Fibroblast of lung (primary cell): ENCODE results near the gene LBHD1. TPM values are rescaled to one million over a fixed set of nuclear protein-coding genes. Genes with fewer than 3 reads are reported as not detected.

Experiments
- DNase-seq, 2 donors: peaks; one replicate each; pipeline versions ENCODE4 v3.0.0 to v3.0.0-alpha.2; 2010; ENCODE audit warnings: low read depth in 2 of 2
- H2AFZ ChIP-seq: 2 replicates; pipeline ENCODE4 v1.5.1; 2012; ENCODE audit warnings: low read length, control low read depth, inconsistent platforms
- H3K27ac ChIP-seq: 2 replicates; pipeline ENCODE4 v1.5.1; 2011; ENCODE audit warnings: low read length, control low read depth; ENCODE audit not compliant: insufficient read depth
- H3K27me3 ChIP-seq: 2 replicates; pipeline ENCODE4 v1.5.1; 2011; ENCODE audit warnings: mild to moderate bottlenecking, low read length; ENCODE audit not compliant: control insufficient read depth, insufficient read depth
- H3K36me3 ChIP-seq: 2 replicates; pipeline ENCODE4 v1.5.1; 2011; ENCODE audit warnings: low read length; ENCODE audit not compliant: control insufficient read depth, insufficient read depth
- H3K4me1 ChIP-seq: 2 replicates; pipeline ENCODE4 v1.5.1; 2011; ENCODE audit warnings: low read length; ENCODE audit not compliant: control insufficient read depth, insufficient read depth; ENCODE audit errors: extremely low read depth
- H3K4me2 ChIP-seq: 2 replicates; pipeline ENCODE4 v1.5.1; 2011; ENCODE audit warnings: low read length, control low read depth; ENCODE audit not compliant: insufficient read depth; ENCODE audit errors: extremely low read depth
- H3K4me3 ChIP-seq, 4 experiments: fragments of 200-600 bp in 1 of 4; sonication (generic) in 1 of 4; replicated peaks in 1 of 4; 2 replicates each; pipeline ENCODE4 v1.5.1; 2011 to 2016; ENCODE audit warnings: low read length in 4 of 4, low read depth in 3 of 4, mild to moderate bottlenecking in 3 of 4, control low read depth in 2 of 4, inconsistent platforms in 1 of 4, mixed read lengths in 1 of 4; ENCODE audit not compliant: insufficient read depth in 1 of 4; ENCODE audit errors: control extremely low read depth in 1 of 4
- H3K79me2 ChIP-seq: 2 replicates; pipeline ENCODE4 v1.5.1; 2012; ENCODE audit warnings: mild to moderate bottlenecking, low read length, inconsistent platforms; ENCODE audit not compliant: control insufficient read depth, insufficient read depth
- H3K9ac ChIP-seq: 2 replicates; pipeline ENCODE4 v1.5.1; 2011; ENCODE audit warnings: mild to moderate bottlenecking, low read length, control low read depth; ENCODE audit not compliant: insufficient read depth
- H3K9me3 ChIP-seq: 2 replicates; pipeline ENCODE4 v1.5.1; 2012; ENCODE audit warnings: low read depth, low read length; ENCODE audit not compliant: control insufficient read depth, insufficient read depth
- H4K20me1 ChIP-seq: 2 replicates; pipeline ENCODE4 v1.5.1; 2011; ENCODE audit warnings: low read length; ENCODE audit not compliant: control insufficient read depth, insufficient read depth; ENCODE audit errors: extremely low read depth
- EZH2 ChIP-seq: IDR thresholded peaks from 2 replicates; pipeline ENCODE4 v1.5.1; 2012; ENCODE audit warnings: low read length, control low read depth, mild to moderate bottlenecking; ENCODE audit errors: missing control alignments
- polyA plus RNA-seq, 2 donors: library from polyadenylated mRNA; depleted of rRNA in 1 of 2; stranded (reverse) in 1 of 2; unstranded in 1 of 2; fragments of >200 nt; gene quantifications; 2 replicates each; pipeline ENCODE4 v1.2.1, GENCODE V29; 2011 to 2012; ENCODE audit warnings: missing spikeins in 1 of 2
- total RNA-seq: library from RNA; depleted of rRNA; stranded (reverse); fragments of >200 nt; gene quantifications from 2 replicates; pipeline ENCODE4 v1.2.1, GENCODE V29; 2014
- TF ChIP-seq, protein P1 (sequence below), 2 donors: IDR thresholded peaks in 1 of 2; conservative IDR thresholded peaks in 1 of 2; 1 replicate in 1 of 2; 2 replicates in 1 of 2; pipeline ENCODE4 v1.5.1; 2011 to 2012; ENCODE audit warnings: low read length in 2 of 2, control low read depth in 1 of 2, inconsistent platforms in 1 of 2, low read depth in 1 of 2, mild to moderate bottlenecking in 1 of 2

LBHD1 gene
- total and polyA plus RNA-seq, 2 donors (not counting 1 experiment from before 2014, with no cell fraction given), result 3.4 to 4.5 TPM

DNA sequence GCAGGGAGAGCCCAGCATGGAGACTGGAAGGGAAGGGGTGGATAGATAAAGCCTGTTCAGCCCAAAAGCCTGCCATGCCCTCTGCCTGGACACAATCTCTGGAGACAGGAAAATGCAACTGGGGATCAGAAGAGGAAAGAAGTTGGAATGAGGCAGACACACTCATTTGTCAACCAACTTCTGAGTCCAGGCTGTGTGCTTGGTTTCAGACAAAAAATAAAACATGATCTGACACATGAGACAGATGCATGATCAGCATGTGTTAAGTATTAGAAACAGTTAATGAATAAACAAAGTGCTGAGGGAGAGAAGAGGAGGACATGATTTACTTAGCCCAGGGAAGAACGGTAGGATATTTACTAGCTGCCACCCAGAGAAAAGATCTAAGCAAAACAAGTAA lies 16.4 kb upstream of the LBHD1 start:
- Histone ChIP-seq H3K4me1 (peaks cover 9% of the 10 kb centered on the region), H3K36me3 (peaks cover 16% of the 10 kb centered on the region), H2AFZ (peak overlapping the region; percentile 33), H3K9ac (peak overlapping the region; percentile 4), H4K20me1 (no peaks in the 10 kb centered on the region), H3K79me2 (no peaks in the 10 kb centered on the region), H3K9me3 (no peaks in the 10 kb centered on the region), H3K27ac (peak overlapping the region; percentile 46), H3K27me3 (no peaks in the 10 kb centered on the region), H3K4me3 (peak overlapping the region; percentile 33 to 67 (median 52)), H3K4me2 (peak overlapping the region; percentile 83)
- TF ChIP-seq, protein P1, sequence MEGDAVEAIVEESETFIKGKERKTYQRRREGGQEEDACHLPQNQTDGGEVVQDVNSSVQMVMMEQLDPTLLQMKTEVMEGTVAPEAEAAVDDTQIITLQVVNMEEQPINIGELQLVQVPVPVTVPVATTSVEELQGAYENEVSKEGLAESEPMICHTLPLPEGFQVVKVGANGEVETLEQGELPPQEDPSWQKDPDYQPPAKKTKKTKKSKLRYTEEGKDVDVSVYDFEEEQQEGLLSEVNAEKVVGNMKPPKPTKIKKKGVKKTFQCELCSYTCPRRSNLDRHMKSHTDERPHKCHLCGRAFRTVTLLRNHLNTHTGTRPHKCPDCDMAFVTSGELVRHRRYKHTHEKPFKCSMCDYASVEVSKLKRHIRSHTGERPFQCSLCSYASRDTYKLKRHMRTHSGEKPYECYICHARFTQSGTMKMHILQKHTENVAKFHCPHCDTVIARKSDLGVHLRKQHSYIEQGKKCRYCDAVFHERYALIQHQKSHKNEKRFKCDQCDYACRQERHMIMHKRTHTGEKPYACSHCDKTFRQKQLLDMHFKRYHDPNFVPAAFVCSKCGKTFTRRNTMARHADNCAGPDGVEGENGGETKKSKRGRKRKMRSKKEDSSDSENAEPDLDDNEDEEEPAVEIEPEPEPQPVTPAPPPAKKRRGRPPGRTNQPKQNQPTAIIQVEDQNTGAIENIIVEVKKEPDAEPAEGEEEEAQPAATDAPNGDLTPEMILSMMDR (conservative IDR thresholded peaks at IDR 0.05 in 1 of 2, IDR thresholded peaks at IDR 0.05 in 1 of 2; ENCODE audit: low read depth in 1 of 2, low read length in 2 of 2), result no peak
- TF ChIP-seq EZH2, result no peak
- no peak for DNase-seq

DNA sequence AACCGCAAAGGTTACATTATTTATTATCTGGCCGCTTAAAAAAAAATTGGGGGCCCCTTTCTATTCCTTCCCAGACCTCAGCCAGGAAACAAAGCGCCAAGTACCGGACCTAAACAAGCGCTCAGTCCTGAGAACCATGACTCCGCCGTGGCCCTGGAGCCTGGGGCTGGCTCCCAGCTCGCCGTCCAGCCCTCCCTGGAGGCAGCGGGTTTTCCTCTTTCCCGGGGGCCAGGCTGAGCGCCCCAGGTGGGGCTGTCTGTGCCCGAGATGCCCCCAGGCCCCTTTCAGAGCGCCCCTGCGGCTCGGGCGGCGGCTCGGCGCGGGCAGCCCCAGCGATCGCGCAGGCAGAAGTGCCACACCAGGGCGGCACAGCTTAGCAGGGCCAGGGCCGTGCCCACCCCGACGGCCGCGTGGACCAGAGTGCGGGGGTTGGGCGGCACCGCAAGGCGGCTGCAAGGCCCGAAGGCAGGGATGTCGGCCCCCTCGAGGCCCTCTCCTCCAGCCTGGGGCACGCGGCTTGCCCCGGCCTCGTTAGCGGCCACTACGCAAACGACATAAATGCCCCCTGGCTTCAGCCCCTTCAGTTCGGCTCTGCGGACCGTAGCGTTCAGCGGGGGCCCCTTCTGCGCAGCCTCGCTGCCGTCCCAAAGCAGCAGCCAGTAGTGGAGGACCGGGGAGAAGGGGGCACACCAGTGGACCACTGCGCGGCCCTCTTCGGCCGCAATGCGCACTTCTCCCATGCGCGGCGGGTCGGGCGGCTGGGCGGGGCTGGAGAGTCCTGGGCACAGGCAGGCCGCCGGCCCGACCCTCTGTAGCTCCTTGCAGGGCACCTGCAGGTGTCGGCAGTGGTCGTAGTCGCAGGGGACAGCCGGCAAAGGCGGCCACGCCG lies 15.7 kb upstream of the LBHD1 start:
- no peaks in the 10 kb centered on the region for H3K79me2 ChIP-seq
- H2AFZ ChIP-seq, result peak overlapping the region; percentile 33
- H3K9me3 ChIP-seq, result no peaks in the 10 kb centered on the region
- H4K20me1 ChIP-seq, result no peaks in the 10 kb centered on the region
- peak overlapping the region; percentile 83 for H3K4me2 ChIP-seq
- H3K4me3 ChIP-seq, result peak overlapping the region; percentile 33 to 67 (median 52)
- H3K27me3 ChIP-seq, result no peaks in the 10 kb centered on the region
- H3K36me3 ChIP-seq, result peaks cover 16% of the 10 kb centered on the region
- DNase-seq, result no peak
- H3K9ac ChIP-seq, result peak overlapping the region; percentile 7
- TF ChIP-seq, protein P1 (conservative IDR thresholded peaks at IDR 0.05 in 1 of 2, IDR thresholded peaks at IDR 0.05 in 1 of 2; ENCODE audit: low read depth in 1 of 2, low read length in 2 of 2), result no peak
- TF ChIP-seq EZH2, result no peak
- H3K4me1 ChIP-seq, result peaks cover 9% of the 10 kb centered on the region
- H3K27ac ChIP-seq, result no peak overlapping the region

DNA sequence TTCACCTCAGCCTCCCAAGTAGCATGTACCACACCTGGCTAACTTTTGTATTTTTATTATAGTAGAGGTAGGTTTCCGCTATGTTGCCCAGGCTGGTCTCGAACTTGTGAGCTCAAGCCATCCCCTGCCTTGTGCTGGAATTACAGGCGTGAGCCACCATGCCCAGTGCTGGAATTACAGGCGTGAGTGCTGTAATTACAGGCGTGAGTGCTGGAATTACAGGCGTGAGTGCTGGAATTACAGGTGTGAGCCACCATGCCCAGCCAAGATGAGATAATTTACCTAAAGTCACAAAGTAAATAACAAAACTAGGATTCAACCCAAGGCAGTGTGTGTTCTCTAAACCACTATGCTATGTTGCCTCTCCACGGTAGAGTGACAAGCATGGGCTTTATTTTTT lies 10.5 kb upstream of the LBHD1 start:
- TF ChIP-seq, protein P1 (conservative IDR thresholded peaks at IDR 0.05 in 1 of 2, IDR thresholded peaks at IDR 0.05 in 1 of 2; ENCODE audit: low read depth in 1 of 2, low read length in 2 of 2), result no peak
- TF ChIP-seq EZH2, result no peak

More for the DNA sequence above, 10.5 kb upstream of the LBHD1 start:
- Histone ChIP-seq H3K9ac (no peak overlapping the region), H4K20me1 (no peaks in the 10 kb centered on the region), H3K27ac (no peak overlapping the region), H3K4me1 (peaks cover 5% of the 10 kb centered on the region), H2AFZ (no peak overlapping the region), H3K9me3 (no peaks in the 10 kb centered on the region), H3K79me2 (peaks cover 11% of the 10 kb centered on the region), H3K36me3 (peaks cover under 1% of the 10 kb centered on the region), H3K4me2 (no peak overlapping the region), H3K4me3 (no peak overlapping the region), H3K27me3 (no peaks in the 10 kb centered on the region)
- no peak for DNase-seq
